OCI-LY1 (cell line): ENCODE results near the gene GIMAP4.

Experiments
- H2AFZ ChIP-seq: fragments of 200-600 bp; sonication (generic), shearing (Covaris generic); 2 replicates; pipeline ENCODE4 v1.6.0; 2014; ENCODE audit warnings: antibody characterized with exemption, mild to moderate bottlenecking, low read length
- H3F3A ChIP-seq: fragments of 200-600 bp; sonication (generic), shearing (Covaris generic); 2 replicates; pipeline ENCODE4 v1.6.0; 2014; ENCODE audit warnings: mild to moderate bottlenecking, antibody characterized with exemption, low read length, moderate library complexity; ENCODE audit not compliant: insufficient read depth
- H3K27ac ChIP-seq: fragments of 200-600 bp; sonication (generic); 2 replicates; pipeline ENCODE4 v1.5.1; 2014; ENCODE audit warnings: low read length, mixed run types, mild to moderate bottlenecking, low read depth; ENCODE audit not compliant: poor library complexity, severe bottlenecking
- H3K27me3 ChIP-seq: fragments of 200-600 bp; sonication (generic); 2 replicates; pipeline ENCODE4 v1.6.0; 2014; ENCODE audit warnings: antibody characterized with exemption, mild to moderate bottlenecking, low read length, moderate library complexity; ENCODE audit not compliant: insufficient read depth
- H3K36me3 ChIP-seq: fragments of 200-600 bp; sonication (generic); 2 replicates; pipeline ENCODE4 v1.6.1; 2014; ENCODE audit warnings: mild to moderate bottlenecking, antibody characterized with exemption, low read length, moderate library complexity, mixed read lengths; ENCODE audit not compliant: insufficient read depth
- H3K4me1 ChIP-seq: fragments of 200-600 bp; sonication (generic); 2 replicates; pipeline ENCODE4 v1.5.1; 2014; ENCODE audit warnings: mild to moderate bottlenecking, low read length, moderate library complexity; ENCODE audit not compliant: insufficient read depth, severe bottlenecking
- H3K4me2 ChIP-seq: fragments of 200-600 bp; sonication (generic), shearing (Covaris generic); 2 replicates; pipeline ENCODE4 v1.6.1; 2014; ENCODE audit warnings: low read length
- H3K4me3 ChIP-seq: fragments of 200-600 bp; sonication (generic); 2 replicates; pipeline ENCODE4 v1.5.1; 2014; ENCODE audit warnings: low read length, low read depth, mild to moderate bottlenecking, mixed read lengths; ENCODE audit not compliant: poor library complexity, severe bottlenecking
- H3K79me2 ChIP-seq: fragments of 200-600 bp; shearing (Covaris generic); 2 replicates; pipeline ENCODE4 v1.6.1; 2016; ENCODE audit warnings: mixed run types, low read length, mixed read lengths; ENCODE audit not compliant: insufficient read depth
- H3K9ac ChIP-seq: fragments of 200-600 bp; sonication (generic), shearing (Covaris generic); 2 replicates; pipeline ENCODE4 v1.6.1; 2014; ENCODE audit warnings: mild to moderate bottlenecking, low read length, mixed read lengths
- H3K9me2 ChIP-seq: fragments of 200-600 bp; sonication (generic), shearing (Covaris generic); 2 replicates; pipeline ENCODE4 v1.6.1; 2014; ENCODE audit warnings: low read depth, mild to moderate bottlenecking, low read length, mixed read lengths
- H3K9me3 ChIP-seq: fragments of 200-600 bp; shearing (Covaris generic); 2 replicates; pipeline ENCODE4 v1.6.1; 2014; ENCODE audit warnings: low read length, mixed read lengths
- H4K20me1 ChIP-seq: fragments of 200-600 bp; sonication (generic), shearing (Covaris generic); 2 replicates; pipeline ENCODE4 v1.6.0; 2016; ENCODE audit warnings: mild to moderate bottlenecking, low read length; ENCODE audit not compliant: insufficient read depth
- EZH2 ChIP-seq: fragments of 200-600 bp; sonication (generic), shearing (Covaris generic); IDR thresholded peaks from 2 replicates; pipeline ENCODE4 v1.8.0; 2017; ENCODE audit warnings: borderline replicate concordance, mixed run types, mild to moderate bottlenecking, antibody characterized with exemption, low read length, moderate library complexity, mixed read lengths
- TF ChIP-seq, protein P1 (sequence below): fragments of 200-600 bp; sonication (generic), shearing (Covaris generic); IDR thresholded peaks from 2 replicates; pipeline ENCODE4 v1.5.1; 2017; ENCODE audit warnings: mild to moderate bottlenecking, antibody characterized with exemption, low read length, moderate library complexity, mixed read lengths

GIMAP4 gene

DNA sequence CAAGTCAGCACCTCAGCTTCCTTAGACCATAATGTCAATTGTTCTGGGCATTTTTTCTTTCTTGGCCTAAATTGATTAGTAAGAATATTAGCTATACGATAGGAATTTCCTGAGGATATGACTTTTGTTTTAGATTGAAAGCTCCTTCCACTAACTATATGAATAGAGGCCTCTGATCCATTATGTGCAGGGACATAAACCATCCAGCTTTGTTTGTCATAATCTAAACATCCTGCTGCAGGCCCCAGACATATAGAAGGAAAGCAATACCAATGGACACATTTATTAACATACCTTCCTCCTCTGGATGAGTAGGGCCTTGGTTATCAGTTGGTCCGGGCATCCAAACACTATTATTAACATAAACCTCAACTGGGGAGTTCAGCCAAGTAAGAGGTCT lies 4.3 kb upstream of the GIMAP4 start:
- H3K4me2 ChIP-seq = no peak overlapping the region
- no peak overlapping the region for H2AFZ ChIP-seq
- H3K9me2 ChIP-seq = no peaks in the 10 kb centered on the region; the same call in 1 of the 2 replicates
- no peaks in the 10 kb centered on the region for H4K20me1 ChIP-seq
- TF ChIP-seq, protein P1, sequence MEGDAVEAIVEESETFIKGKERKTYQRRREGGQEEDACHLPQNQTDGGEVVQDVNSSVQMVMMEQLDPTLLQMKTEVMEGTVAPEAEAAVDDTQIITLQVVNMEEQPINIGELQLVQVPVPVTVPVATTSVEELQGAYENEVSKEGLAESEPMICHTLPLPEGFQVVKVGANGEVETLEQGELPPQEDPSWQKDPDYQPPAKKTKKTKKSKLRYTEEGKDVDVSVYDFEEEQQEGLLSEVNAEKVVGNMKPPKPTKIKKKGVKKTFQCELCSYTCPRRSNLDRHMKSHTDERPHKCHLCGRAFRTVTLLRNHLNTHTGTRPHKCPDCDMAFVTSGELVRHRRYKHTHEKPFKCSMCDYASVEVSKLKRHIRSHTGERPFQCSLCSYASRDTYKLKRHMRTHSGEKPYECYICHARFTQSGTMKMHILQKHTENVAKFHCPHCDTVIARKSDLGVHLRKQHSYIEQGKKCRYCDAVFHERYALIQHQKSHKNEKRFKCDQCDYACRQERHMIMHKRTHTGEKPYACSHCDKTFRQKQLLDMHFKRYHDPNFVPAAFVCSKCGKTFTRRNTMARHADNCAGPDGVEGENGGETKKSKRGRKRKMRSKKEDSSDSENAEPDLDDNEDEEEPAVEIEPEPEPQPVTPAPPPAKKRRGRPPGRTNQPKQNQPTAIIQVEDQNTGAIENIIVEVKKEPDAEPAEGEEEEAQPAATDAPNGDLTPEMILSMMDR = no peak
- no peak for TF ChIP-seq EZH2
- no peaks in the 10 kb centered on the region for H3F3A ChIP-seq
- H3K9ac ChIP-seq = no peak overlapping the region
- H3K9me3 ChIP-seq = 0 out of 2 replicates have a peak, but pooled peaks cover 3% of the 10 kb centered on the region
- no peaks in the 10 kb centered on the region for H3K27me3 ChIP-seq
- H3K79me2 ChIP-seq = no peaks in the 10 kb centered on the region
- no peak overlapping the region for H3K27ac ChIP-seq
- no peaks in the 10 kb centered on the region for H3K36me3 ChIP-seq
- no peak overlapping the region for H3K4me3 ChIP-seq
- no peaks in the 10 kb centered on the region for H3K4me1 ChIP-seq

- Histone ChIP-seq H3K79me2 (no peaks in the 10 kb centered on the region), H3K27ac (no peak overlapping the region), H3K4me2 (no peak overlapping the region), H3K4me3 (no peak overlapping the region), H3K27me3 (no peaks in the 10 kb centered on the region), H3K36me3 (no peaks in the 10 kb centered on the region), H3K9me3 (0 out of 2 replicates have a peak, but pooled peaks cover 3% of the 10 kb centered on the region), H3F3A (no peaks in the 10 kb centered on the region), H2AFZ (no peak overlapping the region), H3K9ac (no peak overlapping the region), H3K9me2 (no peaks in the 10 kb centered on the region), H3K4me1 (no peaks in the 10 kb centered on the region), H4K20me1 (no peaks in the 10 kb centered on the region)
- TF ChIP-seq, protein P1 = no peak
- no peak for TF ChIP-seq EZH2
Observed at GRCh38 chr7:150564006-150564405, 3.2 kb upstream of the GIMAP4 start.

DNA sequence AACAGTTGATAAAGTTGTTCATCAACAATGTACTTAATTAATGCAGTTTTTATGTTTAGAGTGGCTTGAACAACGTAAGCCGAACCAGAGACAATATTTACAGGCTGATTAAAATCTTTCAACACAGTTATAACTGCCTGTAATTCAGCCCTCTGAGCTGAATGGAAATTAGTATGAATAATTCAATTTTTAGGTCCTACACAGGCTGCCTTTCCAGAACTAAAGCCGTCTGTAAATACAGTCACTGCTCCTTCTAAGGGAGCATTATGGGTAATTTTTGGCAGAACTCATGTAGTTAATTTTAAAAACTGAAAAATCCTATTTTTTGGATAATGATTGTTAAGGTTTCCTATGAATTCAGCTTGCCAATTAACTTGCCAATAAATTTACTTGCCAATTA lies 2.6 kb upstream of the GIMAP4 start:
- no peaks in the 10 kb centered on the region for H3K9me2 ChIP-seq
- H3K36me3 ChIP-seq = no peaks in the 10 kb centered on the region
- H3K4me2 ChIP-seq = no peak overlapping the region
- no peak for TF ChIP-seq EZH2
- TF ChIP-seq, protein P1 = no peak
- H3K9ac ChIP-seq = no peak overlapping the region
- H3K4me1 ChIP-seq = no peaks in the 10 kb centered on the region
- no peaks in the 10 kb centered on the region for H4K20me1 ChIP-seq
- H2AFZ ChIP-seq = no peak overlapping the region
- no peaks in the 10 kb centered on the region for H3K79me2 ChIP-seq
- no peaks in the 10 kb centered on the region for H3F3A ChIP-seq
- no peak overlapping the region for H3K27ac ChIP-seq
- 0 out of 2 replicates have a peak, but pooled peaks cover 3% of the 10 kb centered on the region for H3K9me3 ChIP-seq
- no peaks in the 10 kb centered on the region for H3K27me3 ChIP-seq
- no peak overlapping the region for H3K4me3 ChIP-seq
